Muscle of leg (tissue), 11 donors: ENCODE measurements around the gene SCAMP1. TPM values are rescaled to one million over a fixed set of nuclear protein-coding genes. Genes with fewer than 3 reads are reported as not detected.
"Not testable (repeated sequence)": the region's sequence is repeated elsewhere in the genome, so short reads cannot be mapped to it uniquely, and the experiment has no call there.

ENCODE experiments used
- DNase-seq: peaks from one replicate; pipeline ENCODE4 v3.0.0; 2013
- H3K27ac ChIP-seq: one replicate; pipeline ENCODE4 v1.5.1; 2013; ENCODE audit warnings: mild to moderate bottlenecking, low read length, control low read depth
- H3K27me3 ChIP-seq: one replicate; pipeline ENCODE4 v1.6.1; 2013; ENCODE audit warnings: low read length; ENCODE audit not compliant: control insufficient read depth, insufficient read depth
- H3K36me3 ChIP-seq: one replicate; pipeline ENCODE4 v1.6.1; 2013; ENCODE audit warnings: low read length; ENCODE audit not compliant: control insufficient read depth, insufficient read depth
- H3K4me1 ChIP-seq: one replicate; pipeline ENCODE4 v1.6.1; 2013; ENCODE audit warnings: low read length; ENCODE audit not compliant: control insufficient read depth, insufficient read depth
- H3K4me3 ChIP-seq: one replicate; pipeline ENCODE4 v1.5.1; 2013; ENCODE audit warnings: low read length, control low read depth
- H3K9me3 ChIP-seq: replicated peaks from 2 replicates; pipeline ENCODE4 v1.6.1; 2013; ENCODE audit warnings: low read depth, low read length; ENCODE audit not compliant: control insufficient read depth
- WGBS: methylation state at CpG from one replicate; pipeline ENCODE4 v1.1.5; 2013; ENCODE audit warnings: missing lambda C conversion rate; ENCODE audit not compliant: insufficient coverage; 5-methylcytosine and 5-hydroxymethylcytosine counted together
- polyA plus RNA-seq, 8 donors: library from polyadenylated mRNA; unstranded; fragments of 120-200 nt; gene quantifications; one replicate each; pipeline versions ENCODE4 v1.2.1 to v1.2.3, GENCODE V29; 2013; ENCODE audit warnings: inconsistent platforms in 1 of 8, low replicate concordance in 1 of 8; ENCODE audit not compliant: insufficient read length in 8 of 8, insufficient read depth in 1 of 8
- total RNA-seq: library from RNA; stranded (reverse); fragments of 120-200 nt; gene quantifications from one replicate; pipeline ENCODE4 v1.2.4, GENCODE V29; 2013

SCAMP1 gene
- total and polyA plus RNA-seq, 9 donors, result 22.2 to 41.1 (median 30.1) TPM

GRCh38 chr5:78377056-78377717 is 16.8 kb downstream of the SCAMP1 start:
- no peak overlapping the region for H3K27ac ChIP-seq
- peak; percentile 35 for DNase-seq
- H3K36me3 ChIP-seq, result no peaks in the 10 kb centered on the region
- H3K4me3 ChIP-seq, result no peak overlapping the region
- no peaks in the 10 kb centered on the region for H3K27me3 ChIP-seq
- H3K9me3 ChIP-seq, result no peaks in the 10 kb centered on the region
- H3K4me1 ChIP-seq, result no peaks in the 10 kb centered on the region
- no CpG with 5 or more reads among the region's 3 CpGs for WGBS

DNA sequence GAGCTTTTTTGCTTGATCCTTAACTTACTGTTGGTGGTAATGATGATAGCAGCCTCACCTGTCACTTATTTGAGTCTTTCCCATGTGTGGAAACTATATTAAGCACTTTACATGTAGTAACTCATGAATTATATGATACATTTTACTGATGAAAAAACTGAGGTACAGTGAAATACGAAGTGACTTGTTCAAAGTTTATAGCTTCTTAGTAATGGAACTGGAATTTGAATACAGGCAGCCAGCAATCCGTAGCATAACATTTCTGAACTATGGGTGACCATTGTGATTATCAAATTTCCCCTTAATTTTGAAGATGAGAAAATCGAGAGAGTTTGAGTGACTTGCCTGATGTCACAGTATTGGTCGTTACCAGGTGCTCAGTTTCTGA is 17.3 kb downstream of the SCAMP1 start:
- Histone ChIP-seq H3K4me1 (no peaks in the 10 kb centered on the region), H3K4me3 (no peak overlapping the region), H3K27ac (no peak overlapping the region), H3K9me3 (no peaks in the 10 kb centered on the region), H3K36me3 (no peaks in the 10 kb centered on the region), H3K27me3 (no peaks in the 10 kb centered on the region)
- no CpG with 5 or more reads among the region's 4 CpGs for WGBS
- no peak for DNase-seq

GRCh38 chr5:78387468-78388153 is 27.2 kb downstream of the SCAMP1 start:
- Histone ChIP-seq H3K9me3 (peaks cover 20% of the 10 kb centered on the region), H3K36me3 (peaks cover 2% of the 10 kb centered on the region), H3K4me3 (no peak overlapping the region), H3K27ac (no peak overlapping the region), H3K27me3 (no peaks in the 10 kb centered on the region), H3K4me1 (no peaks in the 10 kb centered on the region)
- no peak for DNase-seq
- WGBS, result 88% methylated on average over 3 of the region's 11 CpGs

DNA sequence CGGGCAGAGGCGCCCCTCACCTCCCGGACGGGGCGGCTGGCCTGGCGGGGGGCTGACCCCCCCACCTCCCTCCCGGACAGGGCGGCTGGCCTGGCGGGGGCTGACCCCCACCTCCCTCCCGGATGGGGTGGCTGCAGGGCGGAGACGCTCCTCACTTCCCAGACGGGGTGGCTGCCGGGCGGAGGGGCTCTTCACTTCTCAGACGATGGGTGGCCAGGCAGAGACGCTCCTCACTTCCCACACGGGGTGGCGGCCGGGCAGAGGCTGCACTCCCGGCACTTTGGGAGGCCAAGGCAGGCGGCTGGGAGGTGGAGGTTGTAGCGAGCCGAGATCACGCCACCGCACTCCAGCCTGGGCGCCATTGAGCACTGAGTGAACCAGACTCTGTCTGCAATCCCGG is 30.9 kb downstream of the SCAMP1 start:
- not testable (repeated sequence) for H3K4me1 ChIP-seq, H3K27ac ChIP-seq, H3K27me3 ChIP-seq, H3K36me3 ChIP-seq, DNase-seq, H3K4me3 ChIP-seq
- WGBS, result 100% methylated on average over 3 of the region's 28 CpGs
- H3K9me3 ChIP-seq, result peaks cover 11% of the 10 kb centered on the region

GRCh38 chr5:78397831-78398230 is 37.4 kb downstream of the SCAMP1 start:
- no CpG with 5 or more reads among the region's 2 CpGs for WGBS
- H3K4me3 ChIP-seq, result no peak overlapping the region
- H3K27ac ChIP-seq, result no peak overlapping the region
- peaks cover 4% of the 10 kb centered on the region for H3K9me3 ChIP-seq
- H3K27me3 ChIP-seq, result no peaks in the 10 kb centered on the region
- H3K4me1 ChIP-seq, result no peaks in the 10 kb centered on the region
- H3K36me3 ChIP-seq, result peaks cover 3% of the 10 kb centered on the region
- no peak for DNase-seq

- Histone ChIP-seq H3K4me3 (no peak overlapping the region), H3K36me3 (peaks cover 3% of the 10 kb centered on the region), H3K4me1 (no peaks in the 10 kb centered on the region), H3K9me3 (peaks cover 4% of the 10 kb centered on the region), H3K27ac (no peak overlapping the region), H3K27me3 (no peaks in the 10 kb centered on the region)
- DNase-seq, result no peak
These were observed 38.7 kb downstream of the SCAMP1 start for GRCh38 chr5:78399116-78399515.

- H3K36me3 ChIP-seq, result no peaks in the 10 kb centered on the region
- no CpG with 5 or more reads among the region's 2 CpGs for WGBS
- no peak overlapping the region for H3K27ac ChIP-seq
- no peaks in the 10 kb centered on the region for H3K4me1 ChIP-seq
- peaks cover 2% of the 10 kb centered on the region for H3K9me3 ChIP-seq
- H3K27me3 ChIP-seq, result no peaks in the 10 kb centered on the region
- H3K4me3 ChIP-seq, result no peak overlapping the region
- no peak for DNase-seq
These were observed 44.4 kb downstream of the SCAMP1 start for GRCh38 chr5:78404682-78405293.

DNA sequence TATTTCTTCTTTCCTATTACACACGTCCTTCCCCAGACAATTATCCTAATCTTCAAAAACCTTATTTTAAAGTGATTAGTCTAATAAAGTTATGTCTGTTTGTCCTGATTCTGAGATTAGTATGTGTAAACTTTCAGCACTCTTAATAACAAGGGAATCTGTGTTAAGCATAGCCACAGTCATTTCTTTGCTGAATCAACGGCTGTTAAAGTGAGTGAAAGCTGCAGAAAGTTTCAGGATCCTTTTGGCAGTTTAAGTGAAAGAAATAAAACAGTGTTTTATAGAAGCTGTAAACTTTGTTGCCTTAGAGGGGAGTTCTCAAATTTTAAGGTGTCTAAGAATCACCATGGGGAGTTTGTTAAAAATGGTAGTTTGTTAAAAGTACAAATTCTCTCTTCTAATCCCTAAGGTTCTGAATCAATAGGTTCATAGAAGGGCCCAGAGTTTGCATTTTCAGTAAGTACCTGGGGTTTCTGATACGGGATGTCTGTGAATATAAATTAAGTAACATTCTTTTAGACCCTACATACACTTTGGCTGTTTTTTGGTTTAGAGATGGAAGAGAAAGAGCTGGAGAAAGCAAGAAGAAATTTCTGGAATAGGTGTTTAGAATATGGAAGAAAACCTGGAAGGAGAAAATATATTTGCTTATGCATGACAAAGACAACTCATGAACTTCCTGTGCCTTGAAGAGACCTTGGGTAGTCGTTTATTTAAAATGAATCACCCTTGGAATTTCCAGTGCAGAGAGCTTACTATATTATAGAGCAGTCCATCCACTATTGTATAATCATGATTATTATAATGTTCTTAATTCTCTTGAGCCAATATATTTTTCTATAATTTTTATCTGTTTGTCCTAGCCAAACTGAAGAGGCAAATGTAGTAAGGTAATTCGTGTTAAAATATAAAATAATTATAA is 45.7 kb downstream of the SCAMP1 start:
- Histone ChIP-seq H3K27ac (no peak overlapping the region), H3K27me3 (no peaks in the 10 kb centered on the region), H3K9me3 (no peaks in the 10 kb centered on the region), H3K36me3 (no peaks in the 10 kb centered on the region), H3K4me3 (no peak overlapping the region), H3K4me1 (no peaks in the 10 kb centered on the region)
- 29% methylated on average over 1 of the region's 5 CpGs for WGBS
- no peak for DNase-seq

DNA sequence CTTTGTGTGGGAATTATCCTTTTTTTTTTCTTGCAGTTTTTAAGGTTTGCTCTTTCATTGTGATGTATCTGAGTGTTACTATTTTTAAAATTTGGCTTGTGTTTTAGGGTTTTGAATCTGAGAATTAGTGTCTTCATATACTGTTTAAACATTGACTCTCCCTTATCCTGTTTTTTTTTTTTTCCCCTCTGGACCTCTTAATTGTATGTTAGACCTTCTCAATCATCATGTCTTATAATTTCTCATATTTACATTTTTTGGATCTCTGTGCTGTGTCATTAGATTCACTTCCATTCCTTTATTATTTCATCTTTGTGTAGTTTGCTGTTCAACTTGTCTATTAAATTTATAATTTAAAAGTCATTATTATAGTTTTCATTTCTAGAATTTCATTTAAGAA is 47.0 kb downstream of the SCAMP1 start:
- Histone ChIP-seq H3K4me3 (no peak overlapping the region), H3K27ac (no peak overlapping the region), H3K36me3 (no peaks in the 10 kb centered on the region), H3K27me3 (no peaks in the 10 kb centered on the region), H3K9me3 (no peaks in the 10 kb centered on the region), H3K4me1 (no peaks in the 10 kb centered on the region)
- DNase-seq, result no peak

- DNase-seq, result peak; percentile 9
- no peaks in the 10 kb centered on the region for H3K27me3 ChIP-seq
- no peaks in the 10 kb centered on the region for H3K4me1 ChIP-seq
- H3K27ac ChIP-seq, result no peak overlapping the region
- H3K9me3 ChIP-seq, result no peaks in the 10 kb centered on the region
- no peak overlapping the region for H3K4me3 ChIP-seq
- peaks cover 2% of the 10 kb centered on the region for H3K36me3 ChIP-seq
These were observed 51.2 kb downstream of the SCAMP1 start for GRCh38 chr5:78411586-78411985.
